Endothelial cell of umbilical vein (primary cell): ENCODE data around the gene SMARCD2. TPM values are rescaled to one million over a fixed set of nuclear protein-coding genes. Genes with fewer than 3 reads are reported as not detected.
"Not testable (repeated sequence)": the region's sequence is repeated elsewhere in the genome, so short reads cannot be mapped to it uniquely, and the experiment has no call there.

Experiments used
- BruUV-seq: library from RNA; stranded (reverse); fragments of 400-500 nt; replicated peaks from 2 replicates; lab custom pipeline; 2021; lab: Mats Ljungman, UMichigan
- CTCF ChIA-PET: fragments of 300-600, 350-600 bp; sonication (Branson Sonifier 250); formaldehyde crosslinking; loops from one replicate; lab custom pipeline; 2021; ENCODE audit warnings: antibody characterized with exemption, inconsistent platforms; lab: Charles Lee
- POLR2A ChIA-PET: fragments of 300-600, 350-600 bp; sonication (Branson Sonifier 250); formaldehyde crosslinking; loops from one replicate; lab custom pipeline; 2021; ENCODE audit warnings: antibody characterized with exemption, inconsistent platforms; lab: Charles Lee
- DNase-seq: peaks from one replicate; pipeline ENCODE4 v3.0.0-alpha.2; 2011; ENCODE audit warnings: low read depth, low spot score
- FAIRE-seq: peaks from 2 replicates; lab custom pipeline; 2011; peaks lifted over from hg19 to GRCh38; lab: Jason Lieb, UNC
- H2AFZ ChIP-seq: 2 replicates; pipeline ENCODE4 v1.6.0; 2012; ENCODE audit warnings: low read depth, low read length, control low read depth, inconsistent platforms
- H3K27ac ChIP-seq: 2 replicates; pipeline ENCODE4 v1.5.1; 2011; ENCODE audit warnings: low read depth, mild to moderate bottlenecking, control low read depth, low read length, moderate library complexity; ENCODE audit not compliant: insufficient read depth
- H3K27me3 ChIP-seq, 2 experiments: 2 replicates each; pipeline versions ENCODE4 v1.6.0 to v1.6.1; 2011; ENCODE audit warnings: low read length in 2 of 2, mixed read lengths in 1 of 2; ENCODE audit not compliant: control insufficient read depth in 2 of 2, insufficient read depth in 2 of 2
- H3K36me3 ChIP-seq, 2 experiments: 2 replicates in 1 of 2; 3 replicates in 1 of 2; pipeline ENCODE4 v1.5.1; 2011; ENCODE audit warnings: low read length in 2 of 2, mild to moderate bottlenecking in 1 of 2, moderate library complexity in 1 of 2; ENCODE audit not compliant: control insufficient read depth in 2 of 2, insufficient read depth in 2 of 2; ENCODE audit errors: extremely low read depth in 1 of 2
- H3K4me1 ChIP-seq: 3 replicates; pipeline ENCODE4 v1.5.1; 2011; ENCODE audit warnings: mild to moderate bottlenecking, low read length; ENCODE audit not compliant: control insufficient read depth, insufficient read depth; ENCODE audit errors: extremely low read depth
- H3K4me2 ChIP-seq: 2 replicates; pipeline ENCODE4 v1.6.1; 2011; ENCODE audit warnings: low read length, control low read depth, mixed read lengths; ENCODE audit not compliant: insufficient read depth
- H3K4me3 ChIP-seq, 3 experiments: fragments of 200-600 bp in 1 of 3; sonication (generic), shearing (Covaris generic) in 1 of 3; replicated peaks in 1 of 3; 2 replicates each; pipeline ENCODE4 v1.5.1; 2011 to 2016; ENCODE audit warnings: control low read depth in 3 of 3, low read length in 3 of 3, mild to moderate bottlenecking in 2 of 3, inconsistent platforms in 1 of 3, low read depth in 1 of 3, moderate library complexity in 1 of 3; ENCODE audit not compliant: insufficient read depth in 1 of 3
- H3K79me2 ChIP-seq: 2 replicates; pipeline ENCODE4 v1.6.0; 2012; ENCODE audit warnings: low read length, inconsistent platforms; ENCODE audit not compliant: control insufficient read depth, insufficient read depth
- H3K9ac ChIP-seq: replicated peaks from 2 replicates; pipeline ENCODE3; 2011; ENCODE audit warnings: low read length, control low read depth; ENCODE audit not compliant: insufficient read depth; ENCODE audit errors: extremely low read depth
- H3K9me1 ChIP-seq: replicated peaks from 3 replicates; pipeline ENCODE4 v1.6.0; 2011; ENCODE audit warnings: mild to moderate bottlenecking, low read length; ENCODE audit not compliant: control insufficient read depth, insufficient read depth; ENCODE audit errors: extremely low read depth
- H3K9me3 ChIP-seq: replicated peaks from 2 replicates; pipeline ENCODE4 v1.5.1; 2012; ENCODE audit warnings: low read length, inconsistent platforms; ENCODE audit not compliant: control insufficient read depth, insufficient read depth
- H4K20me1 ChIP-seq: replicated peaks from 2 replicates; pipeline ENCODE3; 2011; ENCODE audit warnings: mild to moderate bottlenecking, low read length; ENCODE audit not compliant: control insufficient read depth, insufficient read depth; ENCODE audit errors: extremely low read depth
- dilution Hi-C: fragments of 300-500 bp; cut with MboI; formaldehyde crosslinking; loops from one replicate; pipeline ENCODE4 v1.15.0; 2019; ENCODE audit warnings: low sequenced_read_pairs; ENCODE audit not compliant: extremely low pct_ligation_motif_present
- intact Hi-C: fragments of 100-400 bp; cut with micrococcal nuclease; formaldehyde crosslinking; loops from one replicate; pipeline ENCODE4 v1.10.0; 2022
- polyA plus RNA-seq, 4 experiments: library from polyadenylated mRNA; depleted of rRNA in 3 of 4; stranded (reverse) in 3 of 4; unstranded in 1 of 4; fragments of >200 nt; gene quantifications; 2 replicates each; pipeline versions ENCODE4 v1.2.1 to v1.2.3, GENCODE V29; 2011 to 2012; ENCODE audit warnings: missing spikeins in 1 of 4
- total RNA-seq: library from RNA; stranded (reverse); gene quantifications from 2 replicates; pipeline ENCODE4 v1.2.3, GENCODE V29; 2021

The SMARCD2 gene
- total and polyA plus RNA-seq, 2 donors (not counting 3 experiments of a cell fraction or from before 2014, with no cell fraction given), result 51.2 to 55.7 TPM

DNA sequence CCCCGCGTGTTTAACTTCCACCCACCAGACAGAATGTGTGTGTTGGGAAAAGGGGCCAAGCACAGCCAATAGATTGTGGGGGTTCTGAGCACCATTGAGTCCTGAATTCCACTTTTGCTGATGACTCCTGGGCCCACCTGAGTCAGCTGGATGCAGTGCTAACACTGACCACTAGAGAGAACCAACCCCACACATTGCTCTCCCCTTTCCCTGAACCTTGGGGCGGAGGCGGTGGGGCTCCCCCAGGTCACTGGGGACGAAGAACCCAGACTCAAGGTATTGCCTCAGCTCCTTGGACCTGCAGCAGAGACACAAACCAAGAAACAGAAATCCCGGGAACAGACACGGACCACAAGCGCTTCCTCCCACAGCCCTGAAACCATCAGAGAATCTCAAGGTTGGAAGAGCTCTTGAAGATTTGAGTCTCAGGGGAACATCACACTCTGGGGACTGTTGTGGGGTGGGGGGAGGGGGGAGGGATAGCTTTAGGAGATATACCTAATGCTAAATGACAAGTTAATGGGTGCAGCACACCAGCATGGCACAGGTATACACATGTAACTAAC is 31.7 kb upstream of the SMARCD2 start:
- dilution Hi-C loops, BruUV-seq, FAIRE-seq, H3K9me3 ChIP-seq, H2AFZ ChIP-seq, intact Hi-C loops, H4K20me1 ChIP-seq, H3K9ac ChIP-seq, DNase-seq, H3K79me2 ChIP-seq, POLR2A ChIA-PET, H3K27me3 ChIP-seq, H3K4me3 ChIP-seq, H3K36me3 ChIP-seq, H3K27ac ChIP-seq, H3K4me2 ChIP-seq, H3K4me1 ChIP-seq, H3K9me1 ChIP-seq: not testable (repeated sequence)
- CTCF ChIA-PET, result interaction anchor here (1.4 to 2.0 kb wide), 2 partner anchors 8 to 9 kb away, joined by 3 to 8 read pairs; no protein-coding TSS in a partner anchor

DNA sequence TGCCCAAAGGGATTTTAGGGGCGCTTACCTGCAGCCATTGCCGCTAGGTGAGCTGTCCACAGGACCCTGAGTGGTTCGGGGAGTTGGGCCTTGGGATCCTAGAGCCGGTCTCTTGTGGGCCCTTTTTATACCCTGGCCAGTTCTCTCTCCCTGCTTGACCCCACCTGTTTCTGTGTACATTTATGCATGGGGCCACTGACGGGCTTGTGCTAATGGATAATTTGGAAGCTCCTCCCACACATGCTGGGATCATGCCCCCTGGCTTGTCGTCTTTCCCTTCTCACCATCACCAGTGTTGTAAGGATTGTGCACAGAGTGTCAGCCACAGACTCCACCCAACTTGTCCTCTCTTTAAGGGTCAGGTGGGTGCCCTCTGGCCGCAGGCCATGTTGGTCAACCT is 31.1 kb upstream of the SMARCD2 start, which contains the start of gene CSH2:
CSH2 (minus strand) TSS at position 101 of the 400 bp plus-strand sequence; CDS start at position 38, 63 bp downstream.
- BruUV-seq, H3K36me3 ChIP-seq, intact Hi-C loops, POLR2A ChIA-PET, FAIRE-seq, H3K4me2 ChIP-seq, DNase-seq, H3K27ac ChIP-seq, H3K4me1 ChIP-seq, H3K4me3 ChIP-seq, dilution Hi-C loops, H3K9ac ChIP-seq, H3K79me2 ChIP-seq, H3K9me1 ChIP-seq, H4K20me1 ChIP-seq, H2AFZ ChIP-seq, H3K9me3 ChIP-seq, H3K27me3 ChIP-seq: not testable (repeated sequence)
- CTCF ChIA-PET, result interaction anchor here (1.4 to 2.0 kb wide), 2 partner anchors 8 to 9 kb away, joined by 3 to 8 read pairs; no protein-coding TSS in a partner anchor

DNA sequence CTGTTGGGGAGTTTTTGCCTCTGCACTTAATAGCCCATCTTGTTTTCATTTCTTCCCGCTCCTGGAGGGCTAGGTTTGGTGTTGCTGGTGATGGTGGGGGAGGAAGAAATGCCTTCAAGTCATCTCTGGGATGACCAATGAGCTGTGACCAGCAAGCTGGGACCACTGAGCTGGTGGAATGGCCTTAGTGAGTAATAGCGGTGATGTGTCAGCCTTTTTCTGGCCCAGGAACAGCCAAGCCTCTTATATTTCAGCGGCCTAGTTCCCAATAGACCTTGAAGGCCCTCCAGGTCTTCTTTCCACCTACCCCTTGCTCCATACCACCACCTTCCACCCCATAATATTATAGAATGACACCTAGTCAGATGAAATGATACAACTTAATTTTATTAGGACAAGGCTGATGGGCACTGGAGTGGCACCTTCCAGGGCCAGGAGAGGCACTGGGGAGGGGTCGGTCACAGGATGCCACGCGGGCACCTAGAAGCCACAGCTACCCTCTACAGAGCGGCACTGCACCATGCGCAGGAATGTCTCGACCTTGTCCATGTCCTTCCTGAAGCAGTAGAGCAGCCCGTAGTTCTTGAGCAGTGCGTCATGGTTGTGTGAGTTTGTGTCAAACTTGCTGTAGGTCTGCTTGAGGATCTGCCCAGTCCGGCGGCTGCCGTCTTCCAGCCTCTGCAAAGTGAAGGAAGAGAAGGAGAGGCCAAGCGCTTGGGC is 29.3 kb upstream of the SMARCD2 start:
- H4K20me1 ChIP-seq, H3K9me3 ChIP-seq, H3K9ac ChIP-seq, H3K4me3 ChIP-seq, DNase-seq, H3K36me3 ChIP-seq, H3K4me1 ChIP-seq, intact Hi-C loops, H2AFZ ChIP-seq, H3K27me3 ChIP-seq, POLR2A ChIA-PET, dilution Hi-C loops, H3K4me2 ChIP-seq, H3K79me2 ChIP-seq, BruUV-seq, CTCF ChIA-PET, H3K9me1 ChIP-seq, H3K27ac ChIP-seq, FAIRE-seq: not testable (repeated sequence)

DNA sequence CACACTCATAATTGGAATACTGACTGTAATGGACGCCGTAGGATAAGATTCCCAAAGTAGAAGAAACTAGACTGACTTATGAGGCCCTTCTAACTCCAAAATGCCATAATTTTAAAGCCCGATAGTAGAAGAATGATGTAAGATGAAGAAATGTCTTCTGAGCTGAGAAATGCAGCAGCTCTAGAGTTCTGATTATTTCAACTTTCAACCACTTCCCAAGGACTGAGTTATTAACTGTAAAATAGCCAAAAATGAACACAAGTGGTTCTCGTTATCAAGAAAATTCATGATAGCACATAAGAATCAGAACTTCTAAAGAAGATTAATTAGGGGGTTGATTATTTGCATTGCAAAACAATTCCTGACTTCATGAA is 27.8 kb upstream of the SMARCD2 start:
- H4K20me1 ChIP-seq, H3K9me3 ChIP-seq, H3K9ac ChIP-seq, H3K4me2 ChIP-seq, H2AFZ ChIP-seq, intact Hi-C loops, DNase-seq, H3K27me3 ChIP-seq, BruUV-seq, H3K9me1 ChIP-seq, dilution Hi-C loops, H3K4me1 ChIP-seq, POLR2A ChIA-PET, H3K27ac ChIP-seq, H3K79me2 ChIP-seq, FAIRE-seq, H3K36me3 ChIP-seq, H3K4me3 ChIP-seq: not testable (repeated sequence)
- CTCF ChIA-PET, result interaction anchor here (0.9 to 1.1 kb wide), 2 partner anchors 10 to 21 kb away, joined by 4 to 6 read pairs; no protein-coding TSS in a partner anchor
